GM10248 (cell line): ENCODE results near the gene ARID2.

Experiments
- CTCF ChIA-PET: fragments of 300-600 bp; sonication (Branson Sonifier 250); formaldehyde crosslinking; extraction: SDS; loops from one replicate; lab custom pipeline; 2021; ENCODE audit warnings: antibody characterized with exemption; lab: Yijun Ruan, JAX
- POLR2A ChIA-PET: fragments of 350-650 bp; sonication (Branson Sonifier 250); formaldehyde crosslinking; extraction: SDS; loops from one replicate; lab custom pipeline; 2020; ENCODE audit warnings: antibody characterized with exemption; lab: Yijun Ruan, JAX
- DNase-seq: peaks from one replicate; pipeline ENCODE4 v3.0.0; 2012; ENCODE audit errors: extremely low spot score
- TF ChIP-seq, protein P1 (sequence below): IDR thresholded peaks from 2 replicates; pipeline ENCODE4 v1.5.1; 2012; ENCODE audit warnings: mild to moderate bottlenecking, low read depth; ENCODE audit errors: extremely low read depth, missing control alignments, control extremely low read depth

The ARID2 gene

DNA sequence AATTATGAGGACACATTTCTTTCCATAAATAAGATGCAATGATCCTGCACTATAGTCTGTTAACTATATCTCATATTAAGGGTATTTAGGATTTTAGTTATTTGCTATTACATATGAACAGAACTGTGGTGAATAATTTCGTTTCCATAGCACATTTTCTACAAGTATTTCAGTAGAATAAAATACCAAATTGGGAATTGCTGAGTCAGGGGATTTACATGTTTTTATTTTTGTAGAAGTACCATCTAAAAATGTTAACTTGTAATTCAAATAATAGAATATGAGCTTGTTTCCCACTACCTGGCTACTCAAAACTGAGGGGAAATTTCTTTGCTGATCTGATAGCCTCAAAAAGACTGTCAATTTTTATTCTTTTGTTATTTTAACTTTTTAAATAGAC is 136.8 kb downstream of the ARID2 start:
- no peak for DNase-seq
- POLR2A ChIA-PET: no interaction called here
- TF ChIP-seq, protein P1, sequence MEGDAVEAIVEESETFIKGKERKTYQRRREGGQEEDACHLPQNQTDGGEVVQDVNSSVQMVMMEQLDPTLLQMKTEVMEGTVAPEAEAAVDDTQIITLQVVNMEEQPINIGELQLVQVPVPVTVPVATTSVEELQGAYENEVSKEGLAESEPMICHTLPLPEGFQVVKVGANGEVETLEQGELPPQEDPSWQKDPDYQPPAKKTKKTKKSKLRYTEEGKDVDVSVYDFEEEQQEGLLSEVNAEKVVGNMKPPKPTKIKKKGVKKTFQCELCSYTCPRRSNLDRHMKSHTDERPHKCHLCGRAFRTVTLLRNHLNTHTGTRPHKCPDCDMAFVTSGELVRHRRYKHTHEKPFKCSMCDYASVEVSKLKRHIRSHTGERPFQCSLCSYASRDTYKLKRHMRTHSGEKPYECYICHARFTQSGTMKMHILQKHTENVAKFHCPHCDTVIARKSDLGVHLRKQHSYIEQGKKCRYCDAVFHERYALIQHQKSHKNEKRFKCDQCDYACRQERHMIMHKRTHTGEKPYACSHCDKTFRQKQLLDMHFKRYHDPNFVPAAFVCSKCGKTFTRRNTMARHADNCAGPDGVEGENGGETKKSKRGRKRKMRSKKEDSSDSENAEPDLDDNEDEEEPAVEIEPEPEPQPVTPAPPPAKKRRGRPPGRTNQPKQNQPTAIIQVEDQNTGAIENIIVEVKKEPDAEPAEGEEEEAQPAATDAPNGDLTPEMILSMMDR: no peak
- CTCF ChIA-PET: interaction anchor here (1.2 to 1.5 kb wide), 2 partner anchors 9 to 11 kb away, joined by 3 to 5 read pairs; no protein-coding TSS in a partner anchor

- DNase-seq: no peak
- ChIA-PET CTCF (no interaction called here), POLR2A (no interaction called here)
- TF ChIP-seq, protein P1: no peak
Observed at GRCh38 chr12:45872446-45872845, 142.9 kb downstream of the ARID2 start.

- no peak for DNase-seq
- CTCF ChIA-PET: no interaction called here
- TF ChIP-seq, protein P1: no peak
- POLR2A ChIA-PET: no interaction called here
Observed at GRCh38 chr12:45877069-45877468, 147.6 kb downstream of the ARID2 start.

GRCh38 chr12:45878630-45879255 is 149.2 kb downstream of the ARID2 start:
- ChIA-PET CTCF (interaction anchor here (1.0 to 1.2 kb wide), 2 partner anchors 11 to 14 kb away, joined by 3 to 5 read pairs; no protein-coding TSS in a partner anchor), POLR2A (no interaction called here)
- TF ChIP-seq, protein P1: no peak
- DNase-seq: no peak

- TF ChIP-seq, protein P1: no peak
- no peak for DNase-seq
- POLR2A ChIA-PET: no interaction called here
- CTCF ChIA-PET: interaction anchor here (1.0 kb wide), 1 partner anchor 14 kb away, joined by 5 read pairs; no protein-coding TSS in a partner anchor
Observed at GRCh38 chr12:45879363-45879895, 149.9 kb downstream of the ARID2 start.

- TF ChIP-seq, protein P1: no peak
- DNase-seq: no peak
- POLR2A ChIA-PET: no interaction called here
- CTCF ChIA-PET: no interaction called here
Observed at GRCh38 chr12:45880533-45880932, 151.0 kb downstream of the ARID2 start.
